Nephron progenitor cell (in vitro differentiated cells): ENCODE results near the gene EPB41L4A.

ENCODE experiments used
- DNase-seq: peaks from one replicate; pipeline ENCODE4 v3.0.0; 2021
- H3K27ac Mint-ChIP-seq: 2 replicates; pipeline ENCODE4 v1.8.0; 2021; ENCODE audit warnings: mild to moderate bottlenecking, moderate library complexity, mixed read lengths
- H3K27me3 Mint-ChIP-seq: 2 replicates; pipeline ENCODE4 v1.8.0; 2021; ENCODE audit warnings: mild to moderate bottlenecking, low read depth, mixed read lengths; ENCODE audit not compliant: poor library complexity
- H3K36me3 Mint-ChIP-seq: 2 replicates; pipeline ENCODE4 v1.8.0; 2021; ENCODE audit warnings: low read depth, mixed read lengths
- H3K4me1 Mint-ChIP-seq: 2 replicates; pipeline ENCODE4 v1.8.0; 2021; ENCODE audit warnings: mixed read lengths
- H3K4me3 Mint-ChIP-seq: 2 replicates; pipeline ENCODE4 v1.8.0; 2021; ENCODE audit warnings: mild to moderate bottlenecking, moderate library complexity, mixed read lengths
- H3K9me3 Mint-ChIP-seq: 2 replicates; pipeline ENCODE4 v1.8.0; 2021; ENCODE audit warnings: mild to moderate bottlenecking, moderate library complexity, mixed read lengths
- CTCF ChIP-seq: fragments of 200-600 bp; sonication (generic); IDR thresholded peaks from 2 replicates; pipeline ENCODE4 v1.5.0; 2021; ENCODE audit warnings: antibody characterized with exemption

Gene EPB41L4A

DNA sequence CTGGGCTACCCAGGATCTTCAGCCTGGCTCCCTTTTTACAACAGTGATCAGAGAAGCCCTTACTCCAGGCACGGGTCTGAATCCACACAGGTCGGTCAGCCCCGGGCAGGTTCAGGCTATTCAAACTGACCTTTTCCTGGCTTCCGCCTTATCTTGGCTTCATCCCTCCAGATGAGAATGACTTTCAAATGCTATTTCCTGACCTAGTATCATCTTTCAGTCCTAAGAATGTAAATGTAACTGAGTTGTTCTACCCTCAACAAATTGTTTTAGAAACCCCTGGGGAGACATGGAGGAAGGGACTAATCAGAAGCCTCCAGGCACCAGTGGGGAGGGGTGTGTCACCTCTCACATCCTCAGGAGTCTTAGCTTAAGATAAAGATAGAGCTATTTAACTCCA lies 213.2 kb downstream of the EPB41L4A start:
- Mint-ChIP-seq H3K4me1 (peaks cover 34% of the 10 kb centered on the region), H3K27ac (peak overlapping the region; percentile 47), H3K4me3 (peak overlapping the region; percentile 34), H3K36me3 (no peaks in the 10 kb centered on the region), H3K27me3 (no peaks in the 10 kb centered on the region), H3K9me3 (no peaks in the 10 kb centered on the region)
- no peak for TF ChIP-seq CTCF
- DNase-seq: peak; percentile 10

- H3K27ac Mint-ChIP-seq: no peak overlapping the region
- peaks cover 27% of the 10 kb centered on the region for H3K4me1 Mint-ChIP-seq
- H3K27me3 Mint-ChIP-seq: no peaks in the 10 kb centered on the region
- H3K4me3 Mint-ChIP-seq: no peak overlapping the region
- H3K9me3 Mint-ChIP-seq: no peaks in the 10 kb centered on the region
- no peak for DNase-seq
- no peaks in the 10 kb centered on the region for H3K36me3 Mint-ChIP-seq
- TF ChIP-seq CTCF: no peak
Measured at GRCh38 chr5:112203229-112203628, 215.8 kb downstream of the EPB41L4A start.

GRCh38 chr5:112202694-112203093 lies 216.4 kb downstream of the EPB41L4A start:
- Mint-ChIP-seq H3K36me3 (no peaks in the 10 kb centered on the region), H3K9me3 (no peaks in the 10 kb centered on the region), H3K4me1 (peaks cover 27% of the 10 kb centered on the region), H3K27ac (no peak overlapping the region), H3K27me3 (no peaks in the 10 kb centered on the region), H3K4me3 (no peak overlapping the region)
- no peak for DNase-seq
- TF ChIP-seq CTCF: no peak

GRCh38 chr5:112201141-112201540 lies 217.9 kb downstream of the EPB41L4A start:
- TF ChIP-seq CTCF: no peak
- Mint-ChIP-seq H3K36me3 (no peaks in the 10 kb centered on the region), H3K9me3 (no peaks in the 10 kb centered on the region), H3K27me3 (no peaks in the 10 kb centered on the region), H3K27ac (no peak overlapping the region), H3K4me1 (peaks cover 22% of the 10 kb centered on the region), H3K4me3 (no peak overlapping the region)
- no peak for DNase-seq

DNA sequence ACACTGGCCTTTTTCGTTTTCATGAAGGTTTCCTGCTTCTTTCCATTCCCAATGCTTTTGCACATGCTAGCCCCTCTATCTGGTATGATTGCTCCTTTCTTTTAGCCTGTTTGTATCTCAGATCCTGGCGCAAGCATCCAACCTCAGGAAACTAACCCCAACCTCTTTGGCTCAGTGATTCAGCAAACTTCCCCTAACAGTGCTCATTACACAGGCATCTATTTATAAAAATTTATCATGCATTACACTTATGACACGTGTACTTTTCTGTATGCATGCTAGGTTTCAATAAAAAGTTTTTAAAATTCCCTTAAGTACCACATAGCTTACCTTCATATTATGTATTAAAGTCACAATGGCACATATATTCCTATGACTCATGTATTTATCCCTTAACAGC lies 218.9 kb downstream of the EPB41L4A start:
- H3K27ac Mint-ChIP-seq: no peak overlapping the region
- no peak for TF ChIP-seq CTCF
- DNase-seq: no peak
- H3K4me3 Mint-ChIP-seq: no peak overlapping the region
- no peaks in the 10 kb centered on the region for H3K9me3 Mint-ChIP-seq
- H3K36me3 Mint-ChIP-seq: no peaks in the 10 kb centered on the region
- H3K4me1 Mint-ChIP-seq: peaks cover 12% of the 10 kb centered on the region
- no peaks in the 10 kb centered on the region for H3K27me3 Mint-ChIP-seq

GRCh38 chr5:112196584-112196983 lies 222.5 kb downstream of the EPB41L4A start:
- no peaks in the 10 kb centered on the region for H3K27me3 Mint-ChIP-seq
- H3K4me3 Mint-ChIP-seq: no peak overlapping the region
- H3K4me1 Mint-ChIP-seq: no peaks in the 10 kb centered on the region
- DNase-seq: no peak
- H3K27ac Mint-ChIP-seq: no peak overlapping the region
- no peak for TF ChIP-seq CTCF
- no peaks in the 10 kb centered on the region for H3K9me3 Mint-ChIP-seq
- H3K36me3 Mint-ChIP-seq: no peaks in the 10 kb centered on the region
